ENCODE measurements around the gene TENM4.

DNA sequence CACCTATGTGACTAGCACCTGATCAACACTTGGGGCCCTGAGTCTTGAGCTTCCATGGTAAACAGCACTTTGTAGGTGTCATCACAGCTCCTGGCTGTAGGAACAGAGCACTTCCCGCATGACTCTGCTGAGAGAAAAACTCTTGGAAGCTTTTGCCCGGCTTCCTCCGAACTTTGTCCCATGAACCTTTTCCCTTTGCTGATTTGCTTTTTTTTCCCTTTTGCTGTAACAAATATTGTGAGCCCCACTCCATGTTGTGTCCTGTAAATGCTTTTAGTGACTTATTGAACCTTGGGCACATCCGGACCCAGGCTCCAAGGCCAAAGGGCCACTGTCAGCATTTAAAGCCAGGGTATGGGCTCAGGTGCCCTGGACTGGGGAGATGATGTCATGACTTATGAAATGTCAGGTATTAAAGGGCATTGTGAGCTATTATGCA, 391.1 kb downstream of the TENM4 start:
- TF ChIP-seq, protein P1, sequence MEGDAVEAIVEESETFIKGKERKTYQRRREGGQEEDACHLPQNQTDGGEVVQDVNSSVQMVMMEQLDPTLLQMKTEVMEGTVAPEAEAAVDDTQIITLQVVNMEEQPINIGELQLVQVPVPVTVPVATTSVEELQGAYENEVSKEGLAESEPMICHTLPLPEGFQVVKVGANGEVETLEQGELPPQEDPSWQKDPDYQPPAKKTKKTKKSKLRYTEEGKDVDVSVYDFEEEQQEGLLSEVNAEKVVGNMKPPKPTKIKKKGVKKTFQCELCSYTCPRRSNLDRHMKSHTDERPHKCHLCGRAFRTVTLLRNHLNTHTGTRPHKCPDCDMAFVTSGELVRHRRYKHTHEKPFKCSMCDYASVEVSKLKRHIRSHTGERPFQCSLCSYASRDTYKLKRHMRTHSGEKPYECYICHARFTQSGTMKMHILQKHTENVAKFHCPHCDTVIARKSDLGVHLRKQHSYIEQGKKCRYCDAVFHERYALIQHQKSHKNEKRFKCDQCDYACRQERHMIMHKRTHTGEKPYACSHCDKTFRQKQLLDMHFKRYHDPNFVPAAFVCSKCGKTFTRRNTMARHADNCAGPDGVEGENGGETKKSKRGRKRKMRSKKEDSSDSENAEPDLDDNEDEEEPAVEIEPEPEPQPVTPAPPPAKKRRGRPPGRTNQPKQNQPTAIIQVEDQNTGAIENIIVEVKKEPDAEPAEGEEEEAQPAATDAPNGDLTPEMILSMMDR (IDR thresholded peaks at IDR 0.05) = no peak
- TF ChIP-seq SP1 (CRISPR knock-in tag; conservative IDR thresholded peaks at IDR 0.05) = no peak
- TF ChIP-seq, protein P2, sequence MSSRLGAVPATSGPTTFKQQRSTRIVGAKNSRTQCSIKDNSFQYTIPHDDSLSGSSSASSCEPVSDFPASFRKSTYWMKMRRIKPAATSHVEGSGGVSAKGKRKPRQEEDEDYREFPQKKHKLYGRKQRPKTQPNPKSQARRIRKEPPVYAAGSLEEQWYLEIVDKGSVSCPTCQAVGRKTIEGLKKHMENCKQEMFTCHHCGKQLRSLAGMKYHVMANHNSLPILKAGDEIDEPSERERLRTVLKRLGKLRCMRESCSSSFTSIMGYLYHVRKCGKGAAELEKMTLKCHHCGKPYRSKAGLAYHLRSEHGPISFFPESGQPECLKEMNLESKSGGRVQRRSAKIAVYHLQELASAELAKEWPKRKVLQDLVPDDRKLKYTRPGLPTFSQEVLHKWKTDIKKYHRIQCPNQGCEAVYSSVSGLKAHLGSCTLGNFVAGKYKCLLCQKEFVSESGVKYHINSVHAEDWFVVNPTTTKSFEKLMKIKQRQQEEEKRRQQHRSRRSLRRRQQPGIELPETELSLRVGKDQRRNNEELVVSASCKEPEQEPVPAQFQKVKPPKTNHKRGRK (CRISPR knock-in tag; IDR thresholded peaks at IDR 0.05; ENCODE audit: borderline replicate concordance) = no peak
- TF ChIP-seq, protein P3, sequence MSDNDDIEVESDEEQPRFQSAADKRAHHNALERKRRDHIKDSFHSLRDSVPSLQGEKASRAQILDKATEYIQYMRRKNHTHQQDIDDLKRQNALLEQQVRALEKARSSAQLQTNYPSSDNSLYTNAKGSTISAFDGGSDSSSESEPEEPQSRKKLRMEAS (CRISPR knock-in tag; IDR thresholded peaks at IDR 0.05) = no peak
- TF ChIP-seq, protein P4, sequence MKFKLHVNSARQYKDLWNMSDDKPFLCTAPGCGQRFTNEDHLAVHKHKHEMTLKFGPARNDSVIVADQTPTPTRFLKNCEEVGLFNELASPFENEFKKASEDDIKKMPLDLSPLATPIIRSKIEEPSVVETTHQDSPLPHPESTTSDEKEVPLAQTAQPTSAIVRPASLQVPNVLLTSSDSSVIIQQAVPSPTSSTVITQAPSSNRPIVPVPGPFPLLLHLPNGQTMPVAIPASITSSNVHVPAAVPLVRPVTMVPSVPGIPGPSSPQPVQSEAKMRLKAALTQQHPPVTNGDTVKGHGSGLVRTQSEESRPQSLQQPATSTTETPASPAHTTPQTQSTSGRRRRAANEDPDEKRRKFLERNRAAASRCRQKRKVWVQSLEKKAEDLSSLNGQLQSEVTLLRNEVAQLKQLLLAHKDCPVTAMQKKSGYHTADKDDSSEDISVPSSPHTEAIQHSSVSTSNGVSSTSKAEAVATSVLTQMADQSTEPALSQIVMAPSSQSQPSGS (CRISPR knock-in tag; IDR thresholded peaks at IDR 0.05; ENCODE audit: borderline replicate concordance, low read depth) = no peak
- no peak for TF ChIP-seq MYBL2 (CRISPR knock-in tag; IDR thresholded peaks at IDR 0.05)
- no peak for TF ChIP-seq ZNF138 (CRISPR knock-in tag; conservative IDR thresholded peaks at IDR 0.05)
- TF ChIP-seq, protein P5, sequence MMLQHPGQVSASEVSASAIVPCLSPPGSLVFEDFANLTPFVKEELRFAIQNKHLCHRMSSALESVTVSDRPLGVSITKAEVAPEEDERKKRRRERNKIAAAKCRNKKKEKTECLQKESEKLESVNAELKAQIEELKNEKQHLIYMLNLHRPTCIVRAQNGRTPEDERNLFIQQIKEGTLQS (CRISPR knock-in tag; conservative IDR thresholded peaks at IDR 0.05) = no peak
- TF ChIP-seq KAT7 (CRISPR knock-in tag; IDR thresholded peaks at IDR 0.05; ENCODE audit: borderline replicate concordance) = no peak
- no peak for TF ChIP-seq ESRRA (CRISPR knock-in tag; IDR thresholded peaks at IDR 0.05; ENCODE audit: borderline replicate concordance)
- TF ChIP-seq JUN (CRISPR knock-in tag; IDR thresholded peaks at IDR 0.05) = no peak
- TF ChIP-seq, protein P6, sequence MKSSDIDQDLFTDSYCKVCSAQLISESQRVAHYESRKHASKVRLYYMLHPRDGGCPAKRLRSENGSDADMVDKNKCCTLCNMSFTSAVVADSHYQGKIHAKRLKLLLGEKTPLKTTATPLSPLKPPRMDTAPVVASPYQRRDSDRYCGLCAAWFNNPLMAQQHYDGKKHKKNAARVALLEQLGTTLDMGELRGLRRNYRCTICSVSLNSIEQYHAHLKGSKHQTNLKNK (CRISPR knock-in tag; IDR thresholded peaks at IDR 0.05) = no peak
- TF ChIP-seq, protein P7, sequence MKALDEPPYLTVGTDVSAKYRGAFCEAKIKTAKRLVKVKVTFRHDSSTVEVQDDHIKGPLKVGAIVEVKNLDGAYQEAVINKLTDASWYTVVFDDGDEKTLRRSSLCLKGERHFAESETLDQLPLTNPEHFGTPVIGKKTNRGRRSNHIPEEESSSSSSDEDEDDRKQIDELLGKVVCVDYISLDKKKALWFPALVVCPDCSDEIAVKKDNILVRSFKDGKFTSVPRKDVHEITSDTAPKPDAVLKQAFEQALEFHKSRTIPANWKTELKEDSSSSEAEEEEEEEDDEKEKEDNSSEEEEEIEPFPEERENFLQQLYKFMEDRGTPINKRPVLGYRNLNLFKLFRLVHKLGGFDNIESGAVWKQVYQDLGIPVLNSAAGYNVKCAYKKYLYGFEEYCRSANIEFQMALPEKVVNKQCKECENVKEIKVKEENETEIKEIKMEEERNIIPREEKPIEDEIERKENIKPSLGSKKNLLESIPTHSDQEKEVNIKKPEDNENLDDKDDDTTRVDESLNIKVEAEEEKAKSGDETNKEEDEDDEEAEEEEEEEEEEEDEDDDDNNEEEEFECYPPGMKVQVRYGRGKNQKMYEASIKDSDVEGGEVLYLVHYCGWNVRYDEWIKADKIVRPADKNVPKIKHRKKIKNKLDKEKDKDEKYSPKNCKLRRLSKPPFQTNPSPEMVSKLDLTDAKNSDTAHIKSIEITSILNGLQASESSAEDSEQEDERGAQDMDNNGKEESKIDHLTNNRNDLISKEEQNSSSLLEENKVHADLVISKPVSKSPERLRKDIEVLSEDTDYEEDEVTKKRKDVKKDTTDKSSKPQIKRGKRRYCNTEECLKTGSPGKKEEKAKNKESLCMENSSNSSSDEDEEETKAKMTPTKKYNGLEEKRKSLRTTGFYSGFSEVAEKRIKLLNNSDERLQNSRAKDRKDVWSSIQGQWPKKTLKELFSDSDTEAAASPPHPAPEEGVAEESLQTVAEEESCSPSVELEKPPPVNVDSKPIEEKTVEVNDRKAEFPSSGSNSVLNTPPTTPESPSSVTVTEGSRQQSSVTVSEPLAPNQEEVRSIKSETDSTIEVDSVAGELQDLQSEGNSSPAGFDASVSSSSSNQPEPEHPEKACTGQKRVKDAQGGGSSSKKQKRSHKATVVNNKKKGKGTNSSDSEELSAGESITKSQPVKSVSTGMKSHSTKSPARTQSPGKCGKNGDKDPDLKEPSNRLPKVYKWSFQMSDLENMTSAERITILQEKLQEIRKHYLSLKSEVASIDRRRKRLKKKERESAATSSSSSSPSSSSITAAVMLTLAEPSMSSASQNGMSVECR (CRISPR knock-in tag; IDR thresholded peaks at IDR 0.05; ENCODE audit: borderline replicate concordance) = no peak
- no peak for TF ChIP-seq ZNF121 (CRISPR knock-in tag; IDR thresholded peaks at IDR 0.05)

All from WTC11 (cell line).